Loucy (cell line): ENCODE results near the gene ST7L.

Experiments used
- CTCF ChIP-seq: fragments of 200-600 bp; sonication (generic); conservative IDR thresholded peaks from 2 replicates; pipeline ENCODE4 v1.5.1; 2014; ENCODE audit warnings: mild to moderate bottlenecking, antibody characterized with exemption, low read length
- EZH2phosphoT487 ChIP-seq: fragments of 200-600 bp; IDR thresholded peaks from 2 replicates; pipeline ENCODE4 v1.6.1; 2018; ENCODE audit warnings: antibody characterized with exemption, mild to moderate bottlenecking, moderate library complexity, borderline replicate concordance

DNA sequence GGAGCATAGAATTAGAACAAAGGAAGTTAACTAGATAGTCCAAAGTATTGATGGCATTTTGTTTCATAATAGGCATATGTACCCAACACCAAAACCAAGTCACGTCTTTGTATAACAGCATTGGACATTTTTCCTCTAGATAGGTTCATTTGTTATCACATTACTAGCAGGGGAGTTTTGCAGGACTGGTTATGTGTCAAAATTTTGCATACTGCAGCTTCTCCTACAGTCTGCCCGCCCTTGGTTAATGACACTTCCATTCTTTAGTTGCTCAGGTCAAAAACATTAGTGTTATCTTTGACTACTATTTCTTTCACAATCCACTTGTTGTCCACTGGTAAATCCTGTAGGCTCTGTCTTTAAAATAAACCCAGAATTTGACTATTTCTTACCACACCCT is 9.6 kb upstream of the ST7L start:
- no peak for TF ChIP-seq CTCF
- no peak for TF ChIP-seq EZH2phosphoT487
